Stimulated activated CD8-positive, alpha-beta memory T cell treated with anti-CD3 and anti-CD28 coated beads, Interleukin-4, amount 100 ng/mL, for 24 hours (primary cell): ENCODE data around the gene NONO.
"Not testable (repeated sequence)": the region's sequence is repeated elsewhere in the genome, so short reads cannot be mapped to it uniquely, and the experiment has no call there.

Source experiments
- DNase-seq: peaks from one replicate; pipeline ENCODE4 v3.0.0-alpha.2; 2020; ENCODE audit warnings: low read depth

Gene NONO, protein sequence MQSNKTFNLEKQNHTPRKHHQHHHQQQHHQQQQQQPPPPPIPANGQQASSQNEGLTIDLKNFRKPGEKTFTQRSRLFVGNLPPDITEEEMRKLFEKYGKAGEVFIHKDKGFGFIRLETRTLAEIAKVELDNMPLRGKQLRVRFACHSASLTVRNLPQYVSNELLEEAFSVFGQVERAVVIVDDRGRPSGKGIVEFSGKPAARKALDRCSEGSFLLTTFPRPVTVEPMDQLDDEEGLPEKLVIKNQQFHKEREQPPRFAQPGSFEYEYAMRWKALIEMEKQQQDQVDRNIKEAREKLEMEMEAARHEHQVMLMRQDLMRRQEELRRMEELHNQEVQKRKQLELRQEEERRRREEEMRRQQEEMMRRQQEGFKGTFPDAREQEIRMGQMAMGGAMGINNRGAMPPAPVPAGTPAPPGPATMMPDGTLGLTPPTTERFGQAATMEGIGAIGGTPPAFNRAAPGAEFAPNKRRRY

DNA sequence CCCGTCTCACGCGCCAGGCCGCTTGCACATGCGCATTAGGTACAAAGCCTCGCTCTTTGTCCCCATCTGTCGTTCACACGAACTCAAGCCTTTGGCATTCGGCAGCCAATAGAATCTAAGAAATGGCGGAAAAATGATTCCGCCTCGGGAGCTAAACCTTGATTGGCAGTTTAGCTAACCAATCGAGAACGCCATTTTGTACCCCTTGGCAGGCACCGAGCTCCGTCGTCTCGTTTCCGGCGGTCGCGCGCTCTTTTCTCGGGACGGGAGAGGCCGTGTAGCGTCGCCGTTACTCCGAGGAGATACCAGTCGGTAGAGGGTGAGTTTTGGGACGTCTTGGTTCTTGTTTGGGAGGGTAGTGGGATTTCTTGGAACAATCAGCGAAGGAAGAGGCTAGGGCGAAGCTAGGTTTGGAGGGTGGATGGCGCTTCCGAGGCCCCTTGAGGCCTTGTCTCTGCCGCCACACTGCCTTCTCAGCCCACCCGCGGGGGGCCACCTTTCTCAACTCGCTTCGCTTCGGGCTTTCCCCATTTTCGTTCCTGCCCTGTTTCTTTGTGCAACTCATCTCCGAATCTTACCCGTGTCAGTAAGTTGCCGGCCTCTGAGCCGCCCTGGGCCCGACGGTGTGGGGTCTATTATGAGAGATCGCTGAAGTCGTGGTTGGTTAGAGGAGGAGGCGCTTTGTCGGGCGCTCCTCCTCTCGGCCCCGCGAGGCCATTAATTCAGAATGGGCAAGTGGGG, at the start of gene NONO:
TSS of gene NONO (plus strand) at position 233 of the 741 bp plus-strand sequence. CDS start 7,003 bp downstream, outside the sequence.
- peak; percentile 59 for DNase-seq

DNA sequence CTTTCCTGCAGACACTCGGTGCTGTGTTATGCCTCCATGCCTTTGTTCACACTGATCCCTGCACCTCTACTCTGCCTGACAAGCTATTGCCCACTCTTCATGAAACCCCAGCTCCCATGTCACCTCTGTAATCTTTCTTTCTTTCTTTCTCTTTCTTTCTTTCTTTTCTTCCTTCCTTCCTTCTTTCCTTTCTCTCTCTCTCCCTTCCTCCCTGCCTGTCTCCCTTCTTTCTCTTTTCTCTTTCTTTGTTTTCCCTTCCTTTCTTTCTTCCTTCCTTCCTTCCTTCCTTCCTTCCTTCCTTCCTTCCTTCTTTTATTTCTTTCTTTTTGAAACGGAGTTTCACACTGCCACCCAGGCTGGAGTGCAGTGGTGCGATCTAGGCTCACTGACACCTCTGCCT, 48.0 kb upstream of the NONO start:
- no peak for DNase-seq

DNA sequence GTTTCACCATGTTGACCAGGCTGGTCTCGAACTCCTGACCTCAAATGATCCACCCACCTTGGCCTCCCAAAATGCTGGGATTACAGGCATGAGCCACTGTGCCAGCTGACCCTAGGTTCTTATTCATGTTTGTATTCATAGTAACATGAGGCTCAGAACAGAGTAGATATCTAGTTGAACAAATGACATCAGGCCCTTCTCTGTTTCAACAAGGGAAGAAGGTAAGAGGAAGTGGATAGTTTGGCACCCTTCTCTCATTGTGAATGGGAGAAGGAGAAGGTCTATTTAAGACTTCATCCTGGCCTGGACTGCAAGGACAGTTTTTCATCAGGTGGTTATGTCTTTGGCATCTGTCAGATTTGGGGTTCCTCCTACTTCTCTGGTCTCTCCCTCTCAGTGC, 46.6 kb upstream of the NONO start:
- DNase-seq = no peak

DNA sequence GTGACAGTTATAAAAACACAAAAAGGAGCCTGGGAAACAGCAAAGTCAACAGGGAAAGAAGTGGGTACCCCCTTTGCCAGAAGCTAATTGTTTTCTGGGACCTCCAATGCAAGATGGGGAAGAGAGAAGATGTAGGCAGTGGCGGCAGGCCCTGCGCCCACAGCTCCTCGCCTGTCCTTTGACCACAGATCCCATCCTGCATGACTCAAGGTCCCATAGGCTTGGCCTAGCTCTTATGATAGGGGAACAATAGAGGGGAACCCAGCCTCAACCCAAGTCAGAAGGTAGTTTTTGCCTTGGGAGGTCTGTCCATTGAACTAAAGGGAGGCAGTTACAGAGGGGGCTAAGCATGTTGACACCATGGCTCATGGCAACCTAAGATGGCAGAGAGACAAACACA, 43.7 kb upstream of the NONO start:
- no peak for DNase-seq

DNA sequence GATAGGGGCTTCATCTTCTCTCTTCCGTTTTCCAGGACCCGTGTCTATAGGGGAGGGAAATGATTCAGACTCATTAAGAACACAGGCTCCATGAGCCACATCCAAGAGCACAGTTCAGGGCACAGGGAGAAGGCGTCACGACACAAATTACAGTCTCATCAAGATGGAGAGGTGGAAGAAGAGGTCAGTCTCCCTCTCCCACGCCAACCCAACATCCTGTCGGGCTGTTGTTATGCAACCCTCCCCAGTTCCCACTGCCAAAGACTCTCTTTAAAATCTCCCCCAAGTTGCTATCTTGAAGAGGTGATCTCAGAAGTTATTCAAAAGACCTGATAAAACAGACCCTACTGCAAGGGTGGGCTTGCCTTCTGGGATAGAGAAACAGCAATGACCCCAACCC, 42.1 kb upstream of the NONO start:
- DNase-seq = no peak

DNA sequence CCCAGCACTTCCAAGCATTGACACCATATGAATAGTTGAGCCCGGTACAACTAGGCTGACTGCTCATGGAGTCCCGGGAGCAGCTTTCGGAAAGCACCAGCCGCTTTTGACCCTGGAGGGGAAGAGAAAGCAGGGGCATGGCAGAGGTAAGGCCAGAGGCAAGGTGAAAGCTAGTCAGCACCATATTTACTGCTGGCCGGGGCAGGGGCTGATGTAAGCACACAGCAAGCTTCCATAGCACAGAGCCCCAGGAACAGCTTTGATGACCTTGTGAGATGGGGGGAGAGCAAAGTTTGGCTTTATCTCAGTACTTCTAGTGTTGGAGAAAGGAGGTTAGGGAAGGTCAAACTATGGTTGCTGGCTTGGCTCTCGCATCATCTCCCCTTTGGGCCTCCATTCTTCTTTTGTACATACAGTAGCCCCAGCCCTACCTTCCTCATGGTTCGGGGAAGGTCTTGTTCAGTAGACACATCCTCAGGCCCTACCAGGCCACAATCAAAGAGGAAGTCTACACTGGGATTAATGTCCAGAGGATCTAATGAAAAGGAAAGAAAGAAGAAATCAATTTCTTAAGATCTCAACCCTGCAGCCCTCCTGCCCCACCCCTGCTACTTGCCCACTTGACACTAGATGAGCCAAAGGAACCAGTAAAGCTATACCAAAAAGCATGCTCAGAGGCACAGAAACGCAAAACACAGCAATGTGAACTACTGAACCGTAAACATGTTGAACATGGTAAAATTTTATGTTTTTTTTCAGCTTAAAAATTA, 38.9 kb upstream of the NONO start:
- no peak for DNase-seq

DNA sequence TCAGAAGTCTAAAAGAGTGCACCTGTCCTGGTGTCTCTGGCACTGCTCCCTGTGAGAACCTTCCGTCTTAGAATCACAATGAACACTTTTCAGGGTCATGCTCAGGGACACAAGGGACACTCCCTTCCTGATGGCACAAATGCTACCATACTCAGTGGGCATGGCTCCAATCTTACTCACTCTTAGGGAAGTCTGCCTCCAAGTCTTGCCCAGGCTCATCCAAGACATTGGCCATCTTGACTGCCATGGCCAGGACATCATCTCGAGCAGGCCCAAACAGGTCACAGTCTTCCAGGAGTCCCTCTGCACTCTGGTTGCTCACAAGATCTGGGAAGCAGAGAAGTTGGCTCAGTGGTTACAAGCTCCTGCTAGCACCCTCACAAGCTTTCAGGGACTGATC, 38.3 kb upstream of the NONO start:
- no peak for DNase-seq

DNA sequence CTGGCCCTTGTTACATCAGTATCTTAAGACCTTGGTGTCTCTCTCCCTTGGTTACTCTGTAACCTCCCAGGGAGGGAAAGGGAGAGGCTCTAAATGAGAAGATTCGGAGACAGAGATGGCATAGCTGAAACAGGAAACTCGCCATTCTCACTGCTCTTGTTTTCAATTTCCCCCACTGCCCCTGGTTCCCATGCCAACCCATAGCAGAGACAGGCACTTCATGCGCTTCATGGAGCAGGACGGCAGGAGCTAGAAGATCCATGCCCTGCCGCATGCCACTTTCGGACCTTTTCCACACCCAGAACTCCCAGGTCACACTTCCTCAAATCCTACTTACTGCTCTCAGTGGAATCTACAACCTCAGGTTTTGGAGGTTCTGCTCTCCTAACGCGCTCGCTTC, 32.6 kb upstream of the NONO start:
- DNase-seq = no peak

DNA sequence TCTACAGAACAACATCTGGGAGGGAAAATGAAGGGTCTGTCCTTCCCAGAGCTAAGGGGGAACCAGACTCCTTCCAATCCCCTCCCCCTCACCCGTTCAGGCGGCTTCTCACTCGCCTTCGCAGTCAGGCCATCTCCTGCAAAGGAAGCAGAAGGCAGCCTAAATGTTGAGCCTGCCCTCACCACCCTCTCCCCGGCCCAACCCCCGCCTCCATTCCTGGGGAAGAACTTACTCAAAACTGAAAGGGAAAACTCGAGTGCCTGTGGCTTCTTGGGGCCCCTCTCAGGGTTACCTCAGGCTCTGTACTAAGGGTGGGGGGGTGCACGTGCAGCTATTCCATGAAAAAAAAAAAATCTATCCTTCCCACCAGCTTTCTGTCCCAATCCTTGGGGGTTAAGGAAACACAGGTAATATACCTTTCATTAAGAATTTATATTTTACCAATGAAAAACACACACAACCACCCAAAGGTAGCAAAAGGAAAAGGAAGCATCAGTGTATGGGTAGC, 31.9 kb upstream of the NONO start:
- peak; percentile 13 for DNase-seq

DNA sequence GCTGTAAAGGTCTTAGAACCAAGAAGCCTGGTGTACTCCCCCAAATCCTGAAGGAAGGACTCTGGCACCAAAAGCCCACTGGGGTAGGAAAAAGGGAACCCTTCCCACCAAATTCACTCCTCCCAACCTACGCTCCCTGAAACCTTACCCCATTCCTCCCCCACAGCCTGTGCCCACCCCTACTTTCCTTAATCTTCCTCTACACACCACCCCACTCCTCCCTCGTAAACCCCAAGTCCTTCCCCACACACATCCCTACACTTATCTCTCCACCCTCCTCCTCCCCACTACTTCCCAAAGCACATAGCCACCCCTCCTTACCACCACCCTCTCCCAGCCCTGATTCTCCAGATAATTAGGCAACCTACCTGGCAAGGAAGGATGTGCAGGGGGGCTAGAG, 31.2 kb upstream of the NONO start:
- DNase-seq = no peak

DNA sequence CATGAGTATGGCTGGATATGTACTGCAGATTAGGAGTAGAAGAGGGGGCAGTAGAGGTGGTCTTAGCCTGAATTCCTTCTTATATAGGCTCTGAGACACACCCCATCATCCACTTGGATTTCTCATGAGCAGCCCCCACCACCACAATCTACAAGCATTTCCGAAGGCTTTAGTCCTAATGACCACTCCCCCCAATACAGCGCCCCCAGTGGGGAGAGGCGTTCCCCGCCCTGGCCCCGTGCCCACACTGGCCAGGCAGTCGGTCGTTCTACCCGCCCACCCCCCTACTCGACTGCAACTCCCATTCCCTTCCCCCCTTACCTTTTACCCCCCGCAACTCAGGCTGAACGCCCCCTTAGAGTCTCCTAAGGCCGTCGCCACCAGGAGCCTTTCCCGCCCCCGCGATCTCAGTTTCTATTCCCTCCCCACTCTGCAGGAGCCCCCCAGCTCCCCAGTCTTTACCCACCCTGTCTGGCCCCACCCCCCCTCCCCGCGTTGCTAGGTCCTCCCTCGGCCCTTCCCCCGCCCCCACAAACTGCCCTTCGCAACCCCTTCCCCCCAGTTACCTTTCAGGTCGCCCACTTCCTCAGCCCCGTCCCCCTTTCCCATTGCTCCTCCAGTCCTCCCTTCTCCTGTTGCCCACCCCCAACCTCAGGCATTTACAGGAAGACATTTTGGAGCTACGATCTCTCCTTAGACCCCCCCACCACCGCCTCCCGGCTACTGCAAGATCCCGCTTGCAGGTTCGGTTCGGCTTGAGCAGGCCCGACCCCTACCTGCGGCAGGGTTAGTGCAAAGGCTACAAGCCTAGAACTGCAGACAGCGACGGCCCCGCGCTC, 30.0 kb upstream of the NONO start:
- DNase-seq = peak; percentile 6

DNA sequence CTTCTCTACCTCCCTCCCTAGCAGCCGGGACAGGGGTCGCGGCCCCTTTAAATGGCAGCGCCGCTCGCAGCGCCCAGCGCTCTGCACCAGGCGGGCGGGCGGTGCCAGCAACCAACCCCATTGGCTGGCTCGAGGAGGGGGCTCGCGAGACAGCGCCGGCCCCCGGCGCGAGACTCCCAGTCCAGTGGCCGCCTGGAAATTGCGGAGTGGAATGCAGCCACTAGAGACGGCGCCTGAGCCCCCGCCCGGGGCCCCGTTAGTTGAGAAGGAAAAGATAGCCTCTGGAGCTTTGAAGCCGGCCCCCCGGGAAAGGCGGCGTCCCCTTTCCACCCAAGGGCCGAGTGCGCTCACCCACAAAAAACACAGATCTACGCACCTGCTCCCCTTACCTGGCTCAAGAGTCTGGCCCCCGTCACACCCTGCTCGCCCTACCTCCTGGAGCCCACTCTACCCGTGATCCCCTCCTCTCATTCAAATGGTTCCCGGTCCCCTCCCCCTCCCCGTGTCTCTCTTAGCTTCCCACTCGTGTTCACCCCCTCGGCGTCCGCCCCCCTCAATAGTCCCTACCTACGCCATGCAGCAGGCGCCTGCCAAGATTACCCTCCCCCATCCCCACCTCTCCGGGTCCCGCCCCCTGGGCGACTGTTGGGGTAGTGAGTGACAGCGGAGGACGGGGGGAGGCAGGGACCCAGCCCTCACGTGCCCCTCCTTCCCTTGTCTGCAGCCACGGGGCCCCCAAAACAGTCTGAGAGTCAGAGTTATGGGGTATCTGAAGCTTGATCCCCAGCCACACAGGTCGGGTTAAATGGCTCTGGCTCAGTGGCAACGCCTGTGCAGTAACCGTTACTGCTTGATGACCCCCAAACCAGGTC, 29.1 kb upstream of the NONO start, which contains the start of gene ZMYM3:
TSS of gene ZMYM3 (minus strand) at position 49 of the 872 bp plus-strand sequence. CDS start 885 bp downstream, outside the sequence.
- peak; percentile 67 for DNase-seq

DNA sequence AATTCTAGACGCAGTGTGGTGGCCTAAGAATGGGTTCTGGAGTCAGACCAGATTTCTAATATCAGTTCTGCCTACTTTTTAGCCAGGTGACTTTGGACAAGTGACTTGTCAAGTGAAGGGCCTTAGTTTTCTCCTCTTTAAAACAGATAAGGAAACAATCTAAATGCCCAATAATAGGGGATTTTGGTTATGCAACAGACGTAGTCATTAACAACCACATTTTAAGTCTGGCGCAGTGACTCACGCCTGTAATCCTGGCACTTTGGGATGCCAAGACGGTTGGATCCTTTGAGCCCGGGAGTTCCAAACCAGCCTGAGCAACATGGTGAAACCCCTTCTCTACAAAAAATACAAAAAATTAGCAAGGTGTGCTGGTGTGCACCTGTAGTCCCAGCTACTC, 27.4 kb upstream of the NONO start:
- no peak for DNase-seq

DNA sequence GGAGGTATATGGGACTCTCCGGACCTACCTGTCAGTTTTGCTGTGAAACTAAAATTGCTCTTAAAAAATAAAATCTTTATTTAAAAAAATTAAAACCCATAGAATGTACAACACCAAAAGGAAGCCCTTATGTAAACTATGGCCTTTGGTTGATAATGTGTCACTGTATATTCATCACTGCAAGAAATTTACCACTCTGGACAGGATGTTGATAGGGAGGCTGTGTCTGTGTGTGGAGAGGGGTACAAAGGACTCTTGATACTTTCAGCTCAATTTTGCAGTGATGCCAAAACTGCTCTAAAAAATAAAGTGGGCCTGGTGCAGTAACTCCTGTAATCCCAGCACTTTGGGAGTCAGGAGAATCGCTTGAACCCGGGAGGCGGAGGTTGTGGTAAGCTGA, 26.6 kb upstream of the NONO start:
- DNase-seq = no peak

DNA sequence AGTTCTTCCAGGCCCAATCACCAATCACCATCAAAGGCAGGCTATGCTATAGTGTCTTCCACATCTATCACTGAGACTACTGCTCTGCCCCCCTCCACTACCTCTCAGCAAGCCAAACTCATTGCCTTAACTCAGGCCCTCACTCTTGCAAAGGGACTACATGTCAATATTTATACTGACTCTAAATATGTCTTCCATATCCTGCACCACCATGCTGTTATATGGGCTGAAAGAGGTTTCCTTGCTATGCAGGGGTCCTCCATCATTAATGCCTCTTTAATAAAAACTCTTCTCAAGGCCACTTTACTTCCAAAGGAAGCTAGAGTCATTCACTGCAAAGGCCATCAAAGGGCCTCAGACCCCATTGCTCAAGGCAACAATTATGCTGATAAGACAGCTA, 14.8 kb upstream of the NONO start:
- not testable (repeated sequence) for DNase-seq

DNA sequence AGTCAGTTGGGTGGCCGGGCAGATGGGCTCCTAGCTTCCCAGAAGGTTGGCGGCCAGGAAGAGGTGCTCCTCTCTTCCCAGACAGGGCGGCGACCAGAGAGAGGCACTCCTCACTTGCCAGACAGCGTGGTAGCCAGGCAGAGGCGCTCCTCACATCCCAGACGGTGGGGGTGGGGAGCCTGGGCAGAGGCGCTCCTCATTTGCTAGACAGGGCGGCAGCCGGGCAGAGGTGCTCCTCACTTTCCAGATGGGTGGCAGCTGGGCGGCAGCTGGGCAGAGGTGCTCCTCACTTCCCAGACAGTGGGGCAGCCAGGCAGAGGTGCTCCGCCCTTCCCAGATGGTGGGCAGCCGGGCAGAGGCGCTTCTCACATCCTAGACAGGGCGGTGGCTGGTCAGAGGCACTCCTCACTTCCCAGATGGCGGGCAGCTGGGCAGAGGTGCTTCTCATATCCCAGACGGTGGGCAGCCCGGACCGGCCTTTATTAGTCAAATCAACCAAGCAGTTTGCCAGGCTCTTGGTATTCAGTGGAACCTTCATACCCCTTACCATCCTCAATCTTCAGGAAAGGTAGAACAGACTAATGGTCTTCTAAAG, 13.5 kb upstream of the NONO start:
- DNase-seq = no peak

DNA sequence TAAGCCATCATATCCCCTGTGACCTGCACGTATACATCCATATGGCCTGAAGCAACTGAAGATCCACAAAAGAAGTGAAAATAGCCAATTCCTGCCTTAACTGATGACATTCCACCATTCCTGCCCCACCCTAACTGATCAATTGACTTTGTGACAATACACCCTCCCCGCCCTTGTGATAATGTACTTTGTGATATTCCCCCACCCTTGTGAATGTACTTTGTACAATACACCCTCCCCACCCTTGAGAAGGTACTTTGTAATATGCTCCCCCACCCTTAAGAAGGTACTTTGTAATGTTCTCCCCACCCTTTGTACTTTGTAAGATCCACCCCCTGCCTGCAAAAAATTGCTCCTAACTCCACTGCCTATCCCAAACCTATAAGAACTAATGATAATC, 11.1 kb upstream of the NONO start:
- not testable (repeated sequence) for DNase-seq

DNA sequence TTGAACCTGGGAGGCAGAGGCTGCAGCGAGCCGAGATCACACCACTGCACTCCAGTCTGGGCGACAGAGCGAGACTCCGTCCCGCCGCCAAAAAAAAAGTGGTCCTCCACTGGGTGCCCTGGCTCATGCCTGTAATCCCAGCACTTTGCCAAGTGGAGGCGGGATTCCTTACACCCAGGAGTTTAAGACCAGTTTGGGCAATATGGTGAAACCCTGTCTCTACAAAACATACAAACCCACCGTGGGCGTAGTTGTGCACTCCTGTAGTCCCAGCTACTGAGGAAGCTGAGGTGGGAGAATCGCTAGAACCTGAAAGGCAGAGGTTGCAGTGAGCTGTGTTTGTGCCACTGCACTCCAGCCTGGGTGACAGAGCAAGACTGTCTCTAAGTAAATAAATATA, 2.1 kb upstream of the NONO start:
- DNase-seq = not testable (repeated sequence)

DNA sequence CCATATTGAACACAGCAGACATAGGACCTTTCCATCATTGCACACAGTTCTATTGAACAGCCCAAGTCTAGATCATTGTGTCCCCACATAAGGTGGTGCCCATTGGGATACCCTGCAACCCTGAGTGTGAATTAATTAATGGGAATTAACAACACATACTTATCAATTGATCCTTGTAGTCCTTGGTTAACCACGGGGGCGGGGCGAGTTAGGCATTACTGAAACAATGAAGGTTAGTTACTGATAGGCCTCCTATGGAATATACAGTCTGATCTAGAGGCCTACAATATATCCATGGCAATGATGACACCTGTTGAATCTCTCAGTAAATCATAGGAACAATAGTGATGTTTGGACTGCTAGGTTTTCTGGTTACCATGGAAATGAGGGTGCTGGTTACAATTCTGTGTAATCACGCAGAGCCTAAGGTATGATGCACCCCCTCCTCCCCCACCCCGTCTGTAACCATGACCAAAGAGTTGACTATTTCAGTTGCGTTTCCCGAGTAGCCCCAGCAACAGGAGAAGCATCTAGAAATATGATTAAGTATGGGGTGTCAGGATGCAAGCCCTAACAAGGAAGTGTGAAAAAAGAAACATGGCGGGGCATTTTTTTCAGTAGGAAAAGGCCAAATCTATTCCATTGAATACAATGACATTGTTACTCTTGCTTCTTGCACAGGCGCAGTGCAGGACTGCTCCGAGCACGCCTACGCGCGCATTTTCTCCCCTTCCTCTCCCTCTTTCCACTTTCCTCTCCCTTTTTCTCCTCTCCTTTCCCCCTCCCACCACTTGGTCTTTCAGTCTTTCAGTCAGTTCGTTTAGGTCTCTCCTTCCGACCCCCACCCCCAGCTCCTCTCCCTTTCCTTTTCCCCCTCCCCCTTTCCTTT, 677 bp upstream of the NONO start:
- DNase-seq = peak; percentile 16
